HG02884 (cell line): Measurements from ENCODE around the gene RABL3.
"Not testable (repeated sequence)": the region's sequence is repeated elsewhere in the genome, so short reads cannot be mapped to it uniquely, and the experiment has no call there.

Source experiments
- ATAC-seq: cut with Tn5 transposase; IDR thresholded peaks from one replicate; pipeline ENCODE4 v1.9.1; 2021; ENCODE audit warnings: mild to moderate bottlenecking, moderate library complexity; ENCODE audit not compliant: unreplicated experiment

The RABL3 gene

DNA sequence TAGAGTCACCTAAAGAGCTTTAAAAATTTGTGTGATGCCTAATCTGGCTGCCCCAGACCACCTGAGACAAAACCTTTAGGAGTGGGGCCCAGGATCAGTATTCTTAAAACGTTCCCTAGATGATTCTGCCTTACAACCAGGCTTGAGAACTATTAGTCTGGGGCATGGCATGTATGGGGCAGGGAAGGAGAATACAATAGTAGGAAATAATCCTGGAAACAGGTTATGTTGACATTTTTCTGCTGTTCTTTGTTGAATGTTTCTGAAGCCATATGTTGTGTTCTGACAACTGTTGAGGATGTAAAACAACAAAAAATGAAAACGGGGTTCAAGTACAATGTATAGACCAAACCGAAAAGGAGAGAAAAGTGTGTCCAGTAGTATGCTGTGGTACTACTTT, 3.1 kb upstream of the RABL3 start:
- ATAC-seq: no peak

DNA sequence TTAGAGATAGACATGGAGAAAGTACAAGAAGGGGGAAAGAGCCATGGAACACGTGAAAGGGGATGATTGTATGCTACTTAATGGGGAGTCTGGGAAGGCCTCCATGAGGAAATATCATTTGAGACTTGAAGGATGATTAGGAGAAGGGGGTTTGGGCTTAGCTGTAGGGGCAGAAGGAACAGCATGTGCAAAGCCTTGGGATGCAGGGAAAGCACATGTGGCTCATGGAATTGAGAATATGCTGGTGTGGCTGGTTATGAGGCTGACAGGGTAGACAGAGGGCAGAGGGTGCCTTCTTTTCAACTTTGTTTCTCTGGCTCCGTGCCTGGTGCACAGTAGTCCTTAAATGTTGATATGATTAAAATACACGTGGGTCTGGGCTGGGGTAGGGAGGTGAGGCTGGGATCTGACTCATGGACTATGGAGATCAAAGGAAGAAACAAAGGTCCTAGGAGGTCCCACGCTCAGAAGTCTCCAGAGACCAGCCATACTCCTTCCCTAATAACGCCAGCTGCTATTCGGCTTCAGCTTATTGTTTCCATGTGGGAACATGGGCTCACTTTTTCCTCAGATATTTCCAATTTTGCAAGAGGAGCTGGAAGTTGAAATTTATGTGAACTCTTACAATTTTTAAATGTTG, 1.4 kb upstream of the RABL3 start:
- no peak for ATAC-seq

DNA sequence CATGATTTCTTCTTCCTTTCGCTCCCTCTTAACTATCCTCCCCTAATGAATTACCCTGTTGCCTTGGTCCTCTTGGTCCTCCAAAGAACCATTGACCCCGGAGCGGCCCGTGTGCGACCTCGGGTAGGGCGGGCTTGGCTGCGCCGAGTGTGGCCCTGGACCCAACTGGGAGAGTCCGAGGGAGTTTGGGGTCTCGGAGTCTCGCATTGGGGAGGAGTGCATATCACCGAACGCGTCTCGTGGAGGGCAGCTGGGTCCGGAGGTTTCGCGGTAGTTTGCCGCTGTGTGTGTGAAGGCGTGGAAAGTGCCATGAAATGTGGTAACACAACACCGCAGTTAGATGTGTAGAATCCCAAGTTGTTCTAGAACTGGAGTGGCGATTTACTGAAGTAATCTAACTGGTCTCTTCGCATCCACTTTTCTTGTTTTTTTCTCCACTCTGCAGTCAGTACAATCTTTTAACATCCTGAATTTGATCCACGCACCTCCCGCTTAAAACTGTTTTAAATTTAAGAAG, 591 bp upstream of the RABL3 start:
- peak; percentile 16 for ATAC-seq

DNA sequence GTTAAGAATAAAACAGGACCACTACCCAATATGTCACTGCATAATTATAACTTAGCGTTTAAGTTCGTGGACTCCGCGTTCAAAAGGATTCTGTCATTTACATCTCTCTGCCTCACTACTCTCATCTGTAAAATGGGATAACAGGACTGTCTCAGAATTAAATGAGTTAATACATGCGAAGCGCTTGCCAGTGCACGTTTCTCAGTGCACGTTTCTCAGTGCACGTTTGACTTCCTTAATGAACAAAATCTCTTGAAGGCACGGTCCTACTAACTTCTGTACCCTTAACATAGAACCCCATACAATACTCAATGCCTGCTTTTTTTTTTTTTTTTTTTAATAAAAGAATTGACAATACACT, 499 bp downstream of the RABL3 start:
- ATAC-seq: peak; percentile 4

DNA sequence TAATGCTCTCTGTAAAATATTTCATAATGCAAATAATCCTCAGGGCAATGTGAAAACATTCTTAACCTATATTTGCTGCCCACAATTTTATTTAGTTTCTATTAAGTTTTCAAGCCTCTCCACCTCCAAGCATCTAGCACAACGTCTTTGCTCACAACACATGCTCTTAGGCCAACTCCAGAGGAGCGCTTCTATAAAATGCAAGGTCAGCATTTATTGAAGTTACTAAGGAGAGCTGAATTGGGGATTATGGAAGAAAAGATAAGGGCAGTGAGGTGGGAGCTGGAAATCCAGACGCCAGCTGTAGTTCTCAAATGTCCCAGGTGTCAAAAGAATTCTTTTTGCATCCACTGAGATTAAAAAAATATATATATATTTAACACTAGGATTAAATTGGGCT, 996 bp downstream of the RABL3 start:
- ATAC-seq: no peak

DNA sequence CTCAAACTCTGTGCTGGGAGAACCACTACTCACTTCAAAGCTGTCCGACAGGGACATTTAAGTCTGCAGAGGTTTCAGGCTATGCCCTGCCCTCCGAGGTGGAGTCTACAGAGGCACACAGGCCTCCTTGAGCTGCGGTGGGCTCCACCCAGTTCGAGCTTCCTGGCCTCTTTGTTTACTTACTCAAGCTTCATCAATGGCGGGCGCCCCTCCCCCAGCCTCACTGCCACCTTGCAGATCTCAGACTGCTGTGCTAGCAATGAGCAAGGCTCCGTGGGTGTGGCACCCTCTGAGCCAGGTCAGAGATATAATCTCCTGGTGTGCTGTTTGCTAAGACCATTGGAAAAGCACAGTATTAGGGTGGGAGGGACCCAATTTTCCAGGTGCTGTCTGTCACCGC, 4.3 kb downstream of the RABL3 start:
- not testable (repeated sequence) for ATAC-seq

DNA sequence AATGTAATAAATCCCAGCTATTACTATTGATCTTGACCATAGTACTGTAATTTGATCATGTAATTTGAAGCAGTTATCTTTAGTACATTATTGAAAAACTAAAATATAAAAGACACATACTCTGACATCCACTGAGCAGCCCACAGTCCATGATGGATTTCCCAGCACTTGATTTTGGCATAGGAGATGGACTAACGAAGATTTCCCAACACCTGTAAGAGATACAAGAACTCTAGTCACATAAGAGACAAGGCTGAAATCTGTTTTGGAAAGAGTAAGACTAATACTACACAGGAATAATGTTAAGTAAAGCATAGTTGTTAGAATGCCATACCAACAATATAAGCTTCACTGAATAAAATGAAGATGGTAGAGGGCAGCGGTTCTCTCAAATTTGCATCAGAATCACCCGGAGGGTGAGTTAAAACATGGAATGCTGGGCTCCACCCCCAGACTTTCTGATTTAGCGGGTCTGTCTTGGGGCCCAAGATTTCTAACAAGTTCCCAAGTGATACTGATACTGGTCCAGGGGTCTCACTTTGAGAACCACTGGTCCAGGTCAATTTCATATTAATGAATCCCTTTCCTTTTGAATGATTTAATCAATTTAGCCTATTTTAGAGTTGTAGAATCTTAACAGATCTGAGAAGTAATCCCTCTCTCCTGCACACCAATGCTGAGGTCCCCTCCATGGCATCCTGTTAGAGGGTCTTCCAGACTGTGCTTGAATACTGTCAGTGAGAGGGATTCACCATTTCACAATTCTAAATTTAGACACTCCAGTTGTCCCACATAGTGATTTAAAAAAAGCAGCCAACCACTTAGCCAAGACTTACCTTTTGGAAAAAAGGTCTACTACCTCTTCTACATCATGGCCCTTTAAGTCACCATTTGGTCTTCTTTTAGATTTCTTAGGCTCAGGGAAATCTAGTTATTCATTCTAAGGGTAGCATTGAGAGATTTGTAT, 11.5 kb downstream of the RABL3 start:
- ATAC-seq: no peak

DNA sequence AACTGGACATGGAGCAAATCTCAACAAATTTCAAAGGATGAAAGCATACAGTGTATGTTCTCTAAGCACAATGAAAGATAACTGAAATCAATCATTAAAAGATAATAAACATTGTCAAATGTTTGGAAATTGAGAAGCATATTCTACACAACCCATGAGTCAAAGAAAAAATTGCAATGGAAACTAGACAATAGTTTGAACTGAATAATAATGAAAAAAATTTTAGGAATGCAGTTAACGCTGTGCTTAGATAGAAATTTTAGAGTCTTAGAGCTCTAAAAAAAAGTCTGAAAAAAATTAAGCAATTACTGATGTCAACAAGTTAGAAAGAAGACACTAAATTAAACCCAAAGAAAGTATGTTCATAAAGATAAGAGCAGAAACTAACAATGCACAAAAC, 15.5 kb downstream of the RABL3 start:
- ATAC-seq: no peak

DNA sequence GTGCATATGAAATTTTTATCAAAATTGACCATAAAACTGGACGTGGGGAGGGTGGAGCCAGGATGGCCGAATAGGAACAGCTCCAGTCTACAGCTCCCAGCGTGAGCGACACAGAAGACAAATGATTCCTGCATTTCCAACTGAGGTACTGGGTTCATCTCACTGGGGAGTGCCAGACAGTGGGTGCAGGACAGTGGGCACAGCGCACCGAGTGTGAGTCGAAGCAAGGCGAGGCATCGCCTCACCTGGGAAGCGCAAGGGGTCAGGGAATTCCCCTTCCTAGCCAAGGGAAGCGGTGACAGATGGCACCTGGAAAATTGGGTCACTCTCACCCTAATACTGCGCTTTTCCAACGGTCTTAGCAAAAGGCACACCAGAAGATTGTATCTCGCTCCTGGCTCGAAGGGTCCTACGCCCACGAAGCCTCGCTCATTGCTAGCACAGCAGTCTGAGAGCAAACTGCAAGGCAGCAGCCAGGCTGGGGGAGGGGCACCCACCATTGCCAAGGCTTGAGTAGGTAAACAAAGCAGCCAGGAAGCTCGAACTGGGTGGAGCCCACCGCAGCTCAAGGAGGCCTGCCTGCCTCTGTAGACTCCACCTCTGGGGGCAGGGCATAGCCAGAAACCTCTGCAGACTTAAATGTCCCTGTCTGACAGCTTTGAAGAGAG, 23.0 kb downstream of the RABL3 start:
- ATAC-seq: not testable (repeated sequence)

DNA sequence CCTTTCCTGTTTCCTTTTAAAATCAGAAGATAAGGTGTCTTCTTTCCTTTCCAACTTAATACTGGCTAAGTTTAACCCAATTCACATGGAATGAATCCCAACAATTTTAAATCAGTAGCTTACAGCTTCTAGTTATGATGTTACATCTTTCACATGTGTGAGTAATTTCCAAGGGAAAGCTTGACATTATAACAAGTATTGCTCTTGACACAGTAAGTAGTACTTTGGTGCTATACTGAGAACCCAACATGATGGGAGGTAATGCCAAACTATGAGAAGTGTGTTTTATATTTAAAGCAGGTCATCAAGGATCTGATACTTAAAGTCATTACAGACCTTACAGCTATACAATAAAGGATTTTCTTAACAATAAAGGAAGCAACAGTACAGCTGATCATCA, 29.1 kb downstream of the RABL3 start:
- ATAC-seq: no peak

DNA sequence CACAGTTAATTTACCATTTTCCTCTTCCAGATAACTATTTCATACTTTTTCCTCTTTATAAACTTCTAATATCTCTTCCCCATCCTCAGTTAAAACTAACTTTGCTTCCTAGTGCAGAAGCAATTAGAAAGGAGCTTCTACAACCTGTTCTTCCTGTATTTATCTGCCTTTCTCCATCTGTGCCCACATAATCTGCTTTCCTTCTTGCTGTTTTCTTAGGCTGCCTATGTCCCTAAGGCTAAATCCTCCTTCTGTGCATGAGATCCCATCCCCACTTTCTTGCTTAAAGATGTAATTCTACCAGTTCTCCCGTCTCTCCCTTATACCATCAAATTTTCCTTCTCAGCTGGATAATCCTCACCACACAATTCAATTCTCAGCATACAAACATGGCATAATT, 31.9 kb downstream of the RABL3 start:
- ATAC-seq: no peak

DNA sequence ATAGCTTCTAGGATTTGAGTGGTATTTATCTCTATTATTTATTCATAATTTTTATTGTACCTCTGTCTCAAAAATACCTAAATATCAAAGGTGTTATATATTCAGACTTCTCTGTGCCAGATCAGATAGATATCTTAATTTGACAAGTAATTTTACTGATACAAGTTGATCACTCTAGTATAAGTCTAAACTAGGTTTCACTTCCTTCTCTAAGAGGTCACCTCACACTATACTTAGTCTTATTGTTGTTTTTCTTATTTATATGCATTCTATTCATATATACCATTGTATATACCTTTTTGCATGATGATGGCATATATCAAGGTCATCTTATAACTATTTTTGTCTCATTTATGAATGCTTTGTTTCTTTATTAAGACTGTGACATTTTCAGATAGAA, 33.9 kb downstream of the RABL3 start:
- peak; percentile 66 for ATAC-seq

DNA sequence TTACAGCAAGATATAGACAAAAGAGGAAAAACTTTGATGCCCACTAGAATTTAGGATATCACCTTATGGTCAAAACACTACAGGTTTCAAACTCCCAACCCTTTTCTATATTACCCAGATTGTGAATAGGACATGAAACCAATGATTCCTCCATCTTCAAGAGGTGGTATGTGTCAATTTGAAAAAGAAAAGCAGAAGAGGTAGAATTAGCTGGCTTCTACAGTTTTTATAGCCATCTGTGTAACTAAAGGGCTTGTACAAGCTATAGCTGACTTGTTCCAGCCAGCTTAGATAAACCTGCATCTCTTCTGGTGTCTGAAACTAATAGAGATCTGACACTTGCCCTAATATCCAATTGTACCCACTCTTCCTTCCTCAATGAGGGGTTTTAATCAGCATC, 35.4 kb downstream of the RABL3 start:
- ATAC-seq: peak; percentile 51

DNA sequence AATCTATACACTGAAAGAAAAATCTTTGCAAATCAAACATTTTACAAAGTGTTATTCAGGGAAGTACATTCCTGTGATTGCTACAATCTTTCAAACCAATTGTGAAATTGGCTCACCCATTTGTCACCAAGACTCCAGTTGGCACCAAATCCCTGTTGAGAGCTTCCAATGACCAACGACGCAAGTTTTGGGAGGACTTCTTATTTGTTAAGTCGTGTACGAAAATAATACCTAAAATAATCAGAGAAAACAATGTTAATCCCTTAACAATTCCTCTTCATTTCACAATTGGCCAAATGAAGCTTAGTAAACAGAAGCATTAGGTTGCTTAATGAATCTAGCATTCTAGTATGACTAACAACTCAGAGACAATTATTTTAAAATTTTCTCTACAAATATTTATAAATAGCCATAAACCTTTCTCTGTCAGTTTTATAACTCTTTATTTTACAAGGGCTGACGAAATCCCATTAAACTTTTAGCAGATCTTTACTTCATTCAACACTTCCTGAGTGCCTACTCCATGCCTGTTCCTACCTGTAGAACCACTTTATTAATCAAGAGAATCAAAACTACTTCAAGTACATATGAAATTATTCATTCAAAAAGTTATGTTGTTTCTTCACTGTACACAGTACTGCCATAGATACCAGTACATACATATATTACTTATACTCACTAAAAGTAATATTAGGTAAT, 36.3 kb downstream of the RABL3 start:
- ATAC-seq: no peak

DNA sequence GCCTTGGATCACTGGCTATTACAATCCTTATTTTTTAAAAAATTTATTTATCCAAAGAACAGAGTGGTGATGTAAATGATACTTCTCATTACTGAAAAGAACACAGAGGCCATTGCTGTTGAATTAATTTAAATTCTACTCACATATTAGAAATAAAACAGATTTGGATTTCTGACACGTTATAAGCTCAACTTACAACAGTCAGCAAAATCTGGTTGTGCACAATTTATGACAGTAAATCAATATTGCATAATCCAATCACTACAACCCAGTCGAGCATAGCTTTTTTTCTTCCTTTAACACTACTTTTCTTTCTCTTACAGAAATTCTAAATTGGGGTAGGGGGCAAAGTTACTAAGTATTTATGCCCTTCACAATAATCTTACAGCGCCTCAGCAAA, 43.0 kb downstream of the RABL3 start:
- ATAC-seq: no peak

DNA sequence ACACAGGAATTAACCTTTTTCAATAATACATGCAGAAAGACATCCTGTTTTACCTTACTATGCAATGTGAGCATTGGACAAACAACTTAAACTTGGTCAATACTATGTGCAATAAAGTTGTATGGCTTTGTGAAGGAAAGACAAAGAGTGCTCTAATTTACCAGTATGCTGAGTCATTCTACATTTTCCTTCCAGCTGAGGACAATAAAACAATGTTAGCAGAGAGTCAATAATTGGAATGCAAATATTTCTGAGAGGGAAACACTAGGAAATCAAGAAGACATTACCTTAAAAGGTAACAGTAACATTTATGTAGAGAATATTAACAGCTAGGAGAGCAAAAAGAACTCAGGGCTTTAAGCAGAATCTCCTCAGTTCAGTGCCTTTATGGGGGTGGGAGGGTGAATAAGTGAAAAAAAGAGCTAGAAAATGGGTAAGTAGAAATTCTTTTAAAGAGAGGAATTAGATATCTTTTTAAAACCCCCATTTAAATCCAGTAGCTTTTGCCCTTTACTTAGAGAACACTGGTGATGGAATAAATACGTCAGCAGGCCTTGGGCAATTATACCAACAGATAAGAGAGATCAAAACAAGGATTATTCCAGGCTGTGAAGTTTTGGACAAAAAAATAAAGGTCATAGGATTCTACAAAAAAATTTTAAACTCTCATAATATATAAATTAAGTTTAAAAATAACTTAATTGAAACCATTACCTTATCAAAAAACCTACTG, 48.7 kb downstream of the RABL3 start:
- ATAC-seq: no peak

DNA sequence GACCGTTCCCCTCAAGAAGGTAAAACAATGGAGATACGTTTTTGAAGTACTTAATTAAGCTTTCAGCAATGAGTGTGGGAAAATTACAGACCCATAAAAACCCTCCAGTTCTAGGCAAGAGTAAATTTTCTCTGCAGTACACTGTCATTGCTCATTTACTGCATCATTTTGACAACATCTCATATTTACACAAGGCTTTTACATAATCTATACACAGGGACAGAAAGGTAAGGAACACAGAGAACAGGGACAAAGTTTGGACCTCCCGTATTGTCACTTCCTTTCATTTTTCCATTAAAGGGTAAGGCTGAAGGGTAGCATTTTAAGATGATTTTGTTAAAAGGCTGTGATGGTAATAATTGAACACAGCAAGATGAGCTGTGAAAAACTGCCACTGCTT, 52.9 kb downstream of the RABL3 start:
- no peak for ATAC-seq

DNA sequence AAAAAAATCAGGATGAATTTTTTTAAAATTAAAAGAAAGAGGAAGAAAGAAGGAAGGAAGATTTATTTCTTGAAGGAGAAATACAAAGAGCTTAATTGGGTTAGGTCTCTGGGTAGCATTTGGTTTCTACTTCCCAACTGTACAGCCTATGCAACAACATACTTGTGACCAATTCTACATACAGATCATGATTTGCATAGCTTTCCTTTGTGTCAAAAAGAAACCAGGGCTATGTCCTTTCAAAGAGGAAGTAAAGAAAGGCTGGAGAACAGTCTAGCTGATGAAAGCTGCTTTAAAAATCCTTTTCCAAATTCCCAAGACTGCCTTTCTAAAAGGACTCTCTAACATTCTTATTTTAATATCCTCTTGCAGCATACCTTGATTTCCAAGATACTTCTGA, 54.2 kb downstream of the RABL3 start:
- peak; percentile 99 for ATAC-seq

DNA sequence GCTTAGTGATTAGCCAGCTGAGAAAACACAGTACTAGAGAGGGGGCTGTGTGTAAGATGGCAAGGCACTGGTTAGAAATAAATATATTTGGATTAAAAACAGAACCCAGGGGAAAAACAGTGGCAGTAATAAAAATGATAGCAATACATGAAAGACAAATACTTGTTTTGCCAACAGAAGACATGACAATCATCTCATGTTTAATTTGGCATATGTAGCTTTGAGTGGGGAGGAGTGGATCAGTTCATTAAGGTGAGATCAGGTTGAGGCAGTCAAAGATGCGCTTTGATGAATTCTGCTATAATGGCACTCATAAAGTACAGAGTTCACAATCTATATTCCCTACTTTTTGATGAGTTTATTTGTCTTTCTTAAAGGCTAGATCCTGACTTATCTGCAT, 56.9 kb downstream of the RABL3 start:
- ATAC-seq: no peak

DNA sequence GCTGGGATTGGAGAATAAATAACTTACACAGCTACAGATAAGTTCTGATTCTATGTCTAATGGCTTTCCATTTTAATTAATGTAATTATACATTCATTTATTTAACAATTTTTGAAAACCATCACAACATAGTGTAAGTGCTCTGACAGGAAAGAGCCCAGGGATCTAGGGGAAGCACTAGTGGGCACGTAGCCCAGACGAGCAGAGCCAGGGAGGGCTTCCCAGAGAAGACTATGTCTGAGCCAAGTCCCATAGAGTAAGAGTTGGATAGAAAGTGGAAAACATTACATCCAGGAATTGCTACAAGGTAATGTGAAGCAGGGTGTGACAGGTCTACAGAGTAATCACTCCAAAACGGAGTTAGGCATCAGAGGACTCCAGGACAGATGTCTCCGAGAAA, 57.4 kb downstream of the RABL3 start:
- ATAC-seq: no peak
